Inflammatory macrophage treated with lipopolysaccharide for 4 hours (primary cell): ENCODE data around the gene RBM27.
A peak's percentile ranks its signal among the peaks of the same experiment; 100 is the strongest.
"Not testable (repeated sequence)": the region's sequence is repeated elsewhere in the genome, so short reads cannot be mapped to it uniquely, and the experiment has no call there.

Experiments
- DNase-seq: peaks from one replicate; pipeline ENCODE4 v3.0.0-alpha.2; 2020

RBM27 gene

DNA sequence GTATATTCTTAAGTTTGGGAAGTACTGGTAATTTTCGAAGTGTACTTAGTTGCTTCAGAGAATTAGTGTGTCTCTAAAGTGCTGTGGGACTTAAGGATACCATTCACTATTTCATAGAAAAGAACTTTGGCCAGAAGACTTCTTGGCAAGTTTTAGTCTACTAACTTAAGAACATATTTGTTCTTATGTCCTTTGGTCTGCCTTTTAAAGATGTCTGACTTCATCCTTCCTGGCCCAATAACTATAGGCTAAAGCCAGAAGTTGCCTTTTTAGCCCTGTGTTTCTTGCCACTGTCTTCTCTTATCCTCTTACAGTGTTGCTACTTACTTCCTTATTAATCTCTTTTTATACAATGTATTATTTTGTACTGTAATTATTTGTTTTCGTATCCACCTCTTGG lies 6.3 kb downstream of the RBM27 start:
- DNase-seq: no peak

DNA sequence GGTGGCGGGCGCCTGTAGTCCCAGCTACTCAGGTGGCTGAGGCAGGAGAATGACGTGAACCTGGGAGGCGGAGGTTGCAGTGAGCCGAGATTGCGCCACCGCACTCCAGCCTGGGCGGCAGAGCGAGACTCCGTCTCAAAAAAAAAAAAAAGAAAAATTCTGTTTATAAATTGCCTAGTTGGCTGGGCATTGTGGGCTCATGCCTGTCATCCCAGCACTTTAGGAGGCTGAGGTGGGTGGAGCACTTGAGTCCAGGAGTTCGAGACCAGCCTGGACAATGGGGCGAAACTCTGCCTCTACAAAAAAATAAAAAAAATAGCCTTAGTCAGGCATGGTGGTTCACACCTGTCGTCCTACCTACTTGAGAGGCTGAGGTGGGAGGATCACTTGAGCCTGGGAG lies 7.4 kb downstream of the RBM27 start:
- DNase-seq: not testable (repeated sequence)

DNA sequence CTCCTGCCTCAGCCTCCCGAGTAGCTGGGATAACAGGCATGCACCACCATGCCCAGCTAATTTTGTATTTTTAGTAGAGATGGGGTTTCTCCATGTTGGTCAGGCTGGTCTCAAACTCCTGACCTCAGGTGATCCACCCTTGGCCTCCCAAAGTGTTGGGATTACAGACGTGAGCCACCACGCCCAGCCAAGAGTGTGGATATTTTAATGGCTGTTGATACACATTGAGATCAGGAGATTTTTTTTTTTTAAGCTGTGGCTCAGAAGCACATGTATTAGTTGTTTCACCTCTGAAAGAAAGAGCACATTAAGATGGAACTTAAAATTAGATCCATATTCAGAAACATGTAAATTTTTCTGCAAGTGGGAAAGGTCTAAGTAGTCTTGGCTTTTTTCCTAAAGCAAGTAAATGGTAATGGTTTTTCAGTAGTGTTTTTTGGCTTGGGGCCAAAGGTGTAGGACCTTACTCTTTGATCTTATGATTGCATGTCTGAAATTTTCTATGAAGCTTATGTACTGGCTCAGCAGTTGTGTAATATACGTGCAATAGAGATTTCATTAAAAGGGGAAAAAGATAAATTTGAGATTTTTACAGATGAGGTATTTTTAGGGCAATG lies 9.9 kb downstream of the RBM27 start:
- DNase-seq: no peak

DNA sequence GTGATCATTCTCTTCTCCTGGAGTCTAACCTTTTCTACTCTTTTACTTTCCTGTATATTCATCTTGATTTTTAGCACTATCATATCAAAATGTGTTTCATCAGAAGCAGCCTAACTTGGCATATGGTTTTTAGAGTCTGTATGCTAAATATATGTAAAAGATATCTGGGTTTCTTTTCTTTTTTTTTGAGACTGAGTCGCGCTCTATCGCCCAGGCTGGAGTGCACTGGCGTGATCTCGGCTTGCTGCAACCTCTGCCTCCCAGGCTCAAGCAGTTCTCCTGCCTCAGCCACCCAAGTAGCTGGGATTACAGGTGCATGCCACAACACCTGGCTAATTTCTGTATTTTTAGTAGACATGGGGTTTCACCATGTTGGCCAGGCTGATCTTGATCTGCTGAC lies 11.5 kb downstream of the RBM27 start:
- not testable (repeated sequence) for DNase-seq

DNA sequence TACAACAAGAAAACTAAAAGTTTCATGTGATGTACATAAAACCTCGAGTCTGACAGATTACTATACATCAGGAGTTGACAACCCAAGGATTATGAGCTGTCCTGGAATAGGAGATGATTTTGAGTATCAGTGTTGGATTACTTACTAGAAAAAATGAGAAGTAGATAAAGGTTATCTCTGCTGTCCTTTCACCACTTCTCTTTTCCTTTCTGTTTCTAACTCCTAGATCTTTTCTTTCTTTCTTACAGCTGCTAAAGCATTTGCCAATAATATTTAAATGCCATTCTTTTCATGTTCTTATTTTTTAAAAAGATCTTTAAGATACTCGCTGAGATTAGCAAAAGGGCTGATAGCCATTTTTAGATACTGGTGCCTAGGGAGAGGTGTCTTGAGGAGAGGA lies 14.8 kb downstream of the RBM27 start:
- peak; percentile 45 for DNase-seq

DNA sequence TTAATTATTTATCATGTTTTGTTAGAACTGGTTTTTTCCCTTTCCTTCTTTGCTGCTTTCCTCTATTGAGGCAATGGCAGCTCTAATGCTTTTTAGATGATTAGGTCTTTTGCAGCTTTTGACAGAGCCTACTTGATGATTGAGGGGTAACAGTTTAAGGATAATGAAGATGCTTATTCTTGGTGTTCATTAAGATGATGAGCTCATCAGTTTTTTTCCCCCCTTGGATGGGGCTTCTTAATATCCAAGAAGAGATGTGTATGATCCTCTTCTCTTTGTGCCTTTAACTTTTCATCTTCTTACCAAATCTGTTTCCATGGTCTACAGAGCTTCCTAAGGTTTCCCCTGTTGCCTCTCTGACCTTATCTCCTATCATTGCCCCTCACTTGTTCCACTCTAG lies 15.8 kb downstream of the RBM27 start:
- DNase-seq: no peak

DNA sequence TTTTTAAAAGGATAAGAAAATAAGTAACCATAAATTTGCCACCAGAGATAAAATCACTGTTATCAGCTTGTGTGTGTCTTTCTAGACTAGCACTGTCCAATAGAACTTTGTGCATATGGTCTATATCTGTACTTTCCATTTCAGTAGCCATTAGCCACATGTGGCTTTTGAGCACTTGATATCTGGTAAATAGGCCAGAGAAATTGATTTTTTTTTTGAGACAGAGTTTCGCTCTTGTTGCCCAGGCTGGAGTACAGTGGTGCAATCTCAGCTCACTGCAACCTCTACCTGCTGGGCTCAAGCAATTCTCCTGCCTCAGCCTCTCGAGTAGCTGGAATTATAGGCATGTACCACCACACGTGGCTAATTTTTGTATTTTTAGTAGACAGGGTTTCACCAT lies 17.8 kb downstream of the RBM27 start:
- DNase-seq: no peak

DNA sequence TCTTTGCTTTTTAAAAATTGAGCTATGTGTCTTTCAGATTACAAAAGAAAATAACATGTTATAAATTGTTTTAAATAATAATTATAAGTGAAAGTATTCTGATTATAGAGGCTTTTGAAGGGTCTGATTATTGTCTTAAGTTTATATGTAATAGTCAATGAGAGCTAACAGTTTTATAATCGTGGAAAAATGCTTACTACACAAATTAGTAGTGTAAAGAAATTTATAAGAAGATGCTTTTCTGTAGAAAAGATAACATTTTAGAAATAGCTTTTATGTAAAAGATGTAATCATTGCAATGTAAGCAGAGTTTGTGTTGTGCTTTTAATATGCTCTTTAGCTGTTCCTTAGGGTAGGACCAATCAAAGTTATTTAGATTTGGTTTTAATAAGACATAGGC lies 18.6 kb downstream of the RBM27 start:
- no peak for DNase-seq

DNA sequence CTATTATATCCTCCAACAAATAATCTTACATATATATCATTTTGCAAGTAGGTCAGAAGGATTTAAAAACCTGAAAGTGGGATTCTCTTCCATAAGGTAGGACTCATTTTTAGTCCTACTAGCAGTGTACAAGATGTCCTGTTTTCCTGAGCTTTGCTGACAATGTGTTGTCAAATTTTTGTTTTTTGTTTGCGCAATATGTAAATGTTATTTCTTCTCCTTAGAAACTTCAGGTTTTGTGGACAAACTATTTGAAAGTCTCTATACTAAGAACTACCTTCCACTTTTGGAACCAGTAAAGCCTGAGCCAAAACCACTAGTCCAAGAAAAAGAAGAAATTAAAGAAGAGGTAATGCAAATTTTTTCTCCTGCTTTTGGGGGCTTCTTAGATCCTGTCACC lies 19.8 kb downstream of the RBM27 start:
- DNase-seq: no peak

DNA sequence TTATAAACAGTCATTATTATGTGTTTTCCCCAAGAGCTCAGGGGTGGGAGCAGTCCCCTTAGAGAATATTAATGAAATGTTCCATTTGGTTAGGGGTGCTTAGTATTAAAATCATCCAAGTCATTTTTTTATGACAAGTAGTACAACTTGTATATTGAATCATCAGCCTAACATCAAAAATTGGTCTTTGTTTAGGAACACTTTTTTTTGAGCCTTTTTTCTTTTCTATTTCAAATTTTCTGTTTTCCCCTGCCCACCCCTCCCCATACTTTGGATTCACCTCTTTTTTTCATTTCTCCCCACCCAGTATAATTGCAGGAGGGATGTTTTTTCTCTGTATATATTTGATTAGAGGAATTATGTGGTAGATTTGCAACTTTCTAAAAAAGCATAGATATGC lies 25.8 kb downstream of the RBM27 start:
- DNase-seq: no peak

DNA sequence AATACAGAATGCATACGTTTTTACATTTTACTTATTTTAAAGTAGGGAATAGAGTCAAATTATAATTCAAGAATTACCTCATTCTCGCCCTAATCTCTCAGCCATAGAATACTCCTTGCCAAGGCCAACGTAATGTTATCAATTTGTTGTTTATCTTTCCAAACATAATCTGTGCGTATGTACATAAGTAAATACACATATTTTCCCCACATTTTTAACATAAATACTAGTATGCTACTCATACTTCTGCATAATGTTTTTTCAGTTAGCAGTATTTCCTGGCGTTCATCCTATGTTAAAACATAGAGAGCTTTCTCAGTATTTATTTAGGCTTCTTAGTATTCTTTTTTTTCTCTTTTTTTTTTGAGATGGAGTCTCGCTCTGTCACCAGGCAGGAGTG lies 28.8 kb downstream of the RBM27 start:
- DNase-seq: no peak

DNA sequence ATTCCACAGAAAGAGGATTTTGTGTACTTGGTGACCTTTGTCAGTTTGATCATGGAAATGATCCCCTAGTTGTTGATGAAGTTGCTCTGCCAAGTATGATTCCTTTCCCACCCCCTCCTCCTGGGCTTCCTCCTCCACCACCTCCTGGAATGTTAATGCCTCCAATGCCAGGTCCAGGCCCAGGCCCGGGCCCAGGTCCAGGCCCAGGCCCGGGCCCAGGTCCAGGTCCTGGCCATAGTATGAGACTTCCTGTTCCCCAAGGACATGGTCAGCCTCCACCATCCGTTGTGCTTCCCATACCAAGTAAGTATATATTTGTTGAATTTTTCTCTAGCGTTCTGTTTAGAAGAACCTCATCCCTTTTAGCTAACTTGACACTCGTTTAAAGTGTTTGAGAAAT lies 30.0 kb downstream of the RBM27 start:
- DNase-seq: no peak

DNA sequence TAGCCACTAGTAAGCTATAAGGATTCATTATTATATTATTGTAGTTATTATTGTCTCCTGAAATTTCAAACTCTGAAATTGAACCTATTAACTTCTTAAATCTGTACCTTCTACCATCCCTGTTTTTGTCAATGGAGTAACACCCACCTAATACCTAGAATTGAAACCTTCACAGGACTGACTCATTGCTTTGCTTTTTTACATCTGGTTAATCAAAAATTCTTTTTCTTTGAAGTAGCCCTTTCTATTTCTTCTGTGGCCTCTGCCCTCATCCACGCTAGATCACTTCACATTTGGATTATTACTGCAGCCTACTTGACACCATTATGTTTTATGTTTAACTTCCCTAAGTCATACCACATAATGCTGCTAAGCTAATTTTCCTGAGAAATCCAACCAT lies 35.6 kb downstream of the RBM27 start:
- no peak for DNase-seq

DNA sequence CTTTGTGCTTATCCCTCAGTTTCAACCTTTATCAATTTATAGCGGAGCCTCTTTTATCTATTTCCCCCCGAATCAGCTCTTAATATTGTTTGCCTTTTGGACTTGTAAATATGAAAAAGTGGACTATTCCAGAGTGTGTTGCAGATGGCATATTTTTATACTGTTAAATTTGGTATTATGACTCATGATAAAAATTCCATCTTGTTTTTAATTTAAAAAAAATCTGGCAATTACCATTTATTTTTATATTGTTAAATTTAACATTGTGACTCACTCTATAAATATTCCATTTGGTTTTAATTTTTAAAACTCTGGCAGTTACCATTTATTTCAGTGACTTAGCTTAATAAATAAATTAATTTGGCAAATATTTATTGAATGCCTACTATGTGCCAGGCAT lies 37.5 kb downstream of the RBM27 start:
- no peak for DNase-seq

DNA sequence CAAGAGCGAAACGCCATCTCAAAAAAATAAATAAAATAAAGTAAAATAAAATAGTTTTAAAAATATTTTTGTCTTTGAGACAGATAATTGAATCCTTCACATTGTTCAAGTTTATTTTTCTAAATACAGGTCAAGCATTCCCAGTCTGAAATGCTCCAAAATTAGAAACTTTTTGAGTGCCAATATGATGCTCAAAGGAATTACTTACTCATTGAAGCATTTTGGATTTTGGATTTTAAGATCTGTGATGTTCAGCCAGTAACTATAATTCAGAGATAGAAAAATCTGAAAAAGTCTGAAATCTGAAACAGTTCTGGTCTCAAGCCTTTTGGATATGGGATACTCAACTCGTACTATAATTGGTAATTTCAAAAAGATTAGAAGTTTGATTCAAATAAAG lies 39.8 kb downstream of the RBM27 start:
- DNase-seq: no peak

DNA sequence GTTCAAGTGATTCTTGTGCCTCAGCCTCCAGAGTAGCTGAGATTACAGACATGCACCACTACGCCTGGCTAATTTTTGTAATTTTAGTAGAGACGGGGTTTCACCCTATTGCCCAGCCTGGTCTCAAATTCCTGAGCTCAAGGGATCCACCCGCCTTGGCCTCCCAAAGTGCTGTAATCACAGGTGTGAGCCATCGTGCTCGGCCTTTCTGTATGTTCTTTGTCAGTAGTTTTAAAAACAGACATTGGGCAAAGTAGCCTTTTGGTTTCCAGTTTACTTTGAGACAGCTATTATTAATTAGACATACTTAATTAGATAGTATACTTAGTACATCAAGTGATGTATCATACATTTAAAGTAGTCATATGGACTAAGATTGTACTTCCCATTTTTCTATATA lies 45.2 kb downstream of the RBM27 start:
- DNase-seq: no peak

DNA sequence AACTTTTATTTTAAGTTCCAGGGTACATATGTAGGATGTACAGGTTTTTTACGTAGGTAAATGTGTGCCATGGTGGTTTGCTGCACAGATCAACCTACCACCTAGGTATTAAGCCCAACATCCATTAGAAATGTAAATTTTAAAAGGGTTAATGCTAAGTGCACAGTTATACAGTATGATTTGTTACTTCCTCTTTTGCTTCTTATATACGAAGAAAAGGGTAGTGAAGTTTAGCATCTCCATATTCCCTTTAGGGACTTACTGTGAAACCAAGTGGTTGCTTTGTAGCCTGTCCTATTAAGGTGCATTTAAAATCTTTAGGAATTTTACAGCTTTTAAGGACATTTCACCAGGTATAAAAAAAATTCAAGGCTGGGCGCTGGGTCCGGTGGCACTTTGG lies 46.4 kb downstream of the RBM27 start:
- no peak for DNase-seq
